BLaER1 (cell line): ENCODE measurements around the gene SPPL3.

Experiments
- H3K27ac ChIP-seq: shearing (Covaris generic); formaldehyde crosslinking; 2 replicates; pipeline ENCODE4 v1.8.1; 2022
- H3K27me3 ChIP-seq: shearing (Covaris generic); formaldehyde crosslinking; 2 replicates; pipeline ENCODE4 v1.8.1; 2022
- H3K36me3 ChIP-seq: shearing (Covaris generic); formaldehyde crosslinking; 2 replicates; pipeline ENCODE4 v1.8.1; 2022
- H3K4me1 ChIP-seq: shearing (Covaris generic); formaldehyde crosslinking; 2 replicates; pipeline ENCODE4 v1.8.1; 2022
- H3K4me2 ChIP-seq: shearing (Covaris generic); formaldehyde crosslinking; 2 replicates; pipeline ENCODE4 v1.8.1; 2022
- H3K4me3 ChIP-seq: shearing (Covaris generic); formaldehyde crosslinking; 2 replicates; pipeline ENCODE4 v1.8.1; 2022
- H3K9ac ChIP-seq: shearing (Covaris generic); formaldehyde crosslinking; 2 replicates; pipeline ENCODE4 v1.8.1; 2022
- H3K9me3 ChIP-seq: shearing (Covaris generic); formaldehyde crosslinking; 2 replicates; pipeline ENCODE4 v1.8.1; 2022
- H4K20me1 ChIP-seq: shearing (Covaris generic); formaldehyde crosslinking; 2 replicates; pipeline ENCODE4 v1.8.1; 2022
- Cebpa-rat ChIP-seq: shearing (Covaris generic); IDR thresholded peaks from 2 replicates; pipeline ENCODE4 v1.8.1; 2022

Gene SPPL3

DNA sequence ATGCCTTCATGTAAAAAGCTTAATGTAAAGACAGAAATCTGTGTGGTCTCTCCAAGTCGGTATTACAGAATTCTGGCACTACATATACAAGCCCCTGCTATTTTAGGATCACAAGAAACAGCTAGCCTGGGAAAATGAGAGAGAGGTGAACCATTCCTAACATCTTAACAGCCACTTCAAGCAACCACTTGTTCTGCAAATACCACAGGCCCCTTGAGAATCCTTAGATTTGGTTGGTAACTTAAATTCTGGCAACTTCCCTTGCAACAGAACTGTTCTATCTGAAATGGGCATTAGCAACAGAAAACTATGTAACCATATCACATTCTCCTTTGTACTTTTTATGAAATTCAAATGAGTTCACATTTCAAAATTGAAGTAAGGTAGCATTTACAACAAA is 68.5 kb downstream of the SPPL3 start:
- Histone ChIP-seq H3K4me2 (peak overlapping the region; percentile 70), H3K27me3 (no peaks in the 10 kb centered on the region), H4K20me1 (peaks cover 93% of the 10 kb centered on the region), H3K4me1 (peaks cover 40% of the 10 kb centered on the region), H3K9me3 (no peaks in the 10 kb centered on the region), H3K27ac (no peak overlapping the region), H3K4me3 (no peak overlapping the region), H3K36me3 (no peaks in the 10 kb centered on the region), H3K9ac (no peak overlapping the region)
- no peak for TF ChIP-seq Cebpa-rat

DNA sequence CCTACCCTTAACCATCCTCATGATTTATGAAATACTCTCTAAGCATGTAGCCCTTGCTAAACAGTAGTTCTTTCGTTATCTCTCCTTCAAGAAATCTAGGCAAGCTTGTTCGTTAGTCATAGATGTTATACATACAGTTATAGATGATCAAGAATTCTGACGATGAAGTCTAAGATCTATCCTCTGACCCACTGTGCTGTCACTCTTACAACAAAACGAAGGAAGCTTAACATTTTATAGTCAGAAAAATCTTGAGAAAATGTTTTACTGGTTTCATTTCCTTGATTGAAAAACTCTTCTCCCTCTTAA is 68.9 kb downstream of the SPPL3 start:
- Histone ChIP-seq H3K27me3 (no peaks in the 10 kb centered on the region), H4K20me1 (peaks cover 90% of the 10 kb centered on the region), H3K4me1 (peaks cover 40% of the 10 kb centered on the region), H3K4me3 (no peak overlapping the region), H3K36me3 (no peaks in the 10 kb centered on the region), H3K9me3 (no peaks in the 10 kb centered on the region), H3K27ac (no peak overlapping the region), H3K9ac (no peak overlapping the region), H3K4me2 (peak overlapping the region; percentile 70)
- TF ChIP-seq Cebpa-rat: no peak

DNA sequence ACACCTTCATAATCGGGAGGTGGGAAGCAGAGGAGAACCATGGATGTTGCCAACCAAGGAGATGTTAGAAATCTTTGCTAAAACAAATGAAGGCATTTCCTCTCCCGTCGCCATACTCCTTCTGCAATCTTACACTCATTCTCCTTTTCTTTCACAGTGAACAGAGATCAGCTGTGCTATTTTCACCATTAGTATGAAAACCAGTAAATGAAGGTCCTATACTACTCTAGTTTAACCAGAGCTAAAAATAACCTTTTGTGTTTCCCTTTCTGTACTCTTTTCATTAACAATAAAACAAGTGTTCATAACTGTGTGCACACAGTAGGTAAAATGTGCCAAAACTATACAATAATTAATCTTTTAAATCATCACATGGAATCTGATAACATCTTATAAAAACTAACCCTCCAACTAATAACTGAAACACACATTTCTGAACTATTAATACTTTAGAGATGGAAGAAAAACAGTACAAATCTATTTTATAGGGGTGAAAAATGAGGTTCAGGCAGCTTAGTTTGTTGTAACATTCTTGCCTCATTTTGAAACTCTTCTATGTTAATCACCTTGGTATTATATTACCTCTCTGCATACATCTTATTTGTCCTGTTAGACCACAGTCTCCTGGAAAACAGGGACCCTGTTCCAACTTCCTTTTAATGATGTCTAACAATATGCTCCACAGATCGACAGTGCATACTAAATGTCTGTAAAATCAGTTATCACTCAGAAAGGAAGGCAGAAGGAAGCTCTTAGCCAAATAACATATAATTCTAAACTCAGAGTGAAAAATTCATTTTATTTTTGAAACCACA is 69.5 kb downstream of the SPPL3 start:
- H3K9ac ChIP-seq: no peak overlapping the region

DNA sequence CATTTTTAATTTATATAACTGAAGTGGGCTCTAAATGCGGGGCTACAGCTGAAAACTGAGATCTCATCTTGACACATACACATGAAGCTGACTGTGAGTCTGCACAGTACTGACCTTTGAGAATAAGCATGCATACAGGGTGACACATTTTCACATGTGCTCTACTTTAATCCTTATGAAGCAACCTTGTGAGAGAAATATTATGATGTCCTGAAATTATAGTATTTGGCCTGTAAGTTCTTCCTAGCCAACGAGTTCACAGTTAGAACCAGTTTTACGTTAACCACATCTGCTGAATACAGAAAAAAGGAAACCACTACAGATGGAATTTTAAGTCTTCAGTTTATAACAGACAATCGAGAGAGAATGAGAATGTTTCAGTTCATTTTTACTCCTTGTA is 70.3 kb downstream of the SPPL3 start:
- H3K4me3 ChIP-seq: no peak overlapping the region
- peaks cover 40% of the 10 kb centered on the region for H3K4me1 ChIP-seq
- H3K4me2 ChIP-seq: peak overlapping the region; percentile 70
- H3K27me3 ChIP-seq: no peaks in the 10 kb centered on the region
- TF ChIP-seq Cebpa-rat: no peak
- no peak overlapping the region for H3K27ac ChIP-seq
- peaks cover 92% of the 10 kb centered on the region for H4K20me1 ChIP-seq
- no peaks in the 10 kb centered on the region for H3K9me3 ChIP-seq
- no peak overlapping the region for H3K9ac ChIP-seq
- no peaks in the 10 kb centered on the region for H3K36me3 ChIP-seq

More for the DNA sequence above, 69.5 kb downstream of the SPPL3 start:
- TF ChIP-seq Cebpa-rat: no peak
- H3K36me3 ChIP-seq: no peaks in the 10 kb centered on the region
- no peak overlapping the region for H3K4me3 ChIP-seq
- peak overlapping the region; percentile 70 for H3K4me2 ChIP-seq
- no peaks in the 10 kb centered on the region for H3K9me3 ChIP-seq
- H3K27me3 ChIP-seq: no peaks in the 10 kb centered on the region
- H4K20me1 ChIP-seq: peaks cover 86% of the 10 kb centered on the region
- H3K4me1 ChIP-seq: peaks cover 40% of the 10 kb centered on the region
- no peak overlapping the region for H3K27ac ChIP-seq

DNA sequence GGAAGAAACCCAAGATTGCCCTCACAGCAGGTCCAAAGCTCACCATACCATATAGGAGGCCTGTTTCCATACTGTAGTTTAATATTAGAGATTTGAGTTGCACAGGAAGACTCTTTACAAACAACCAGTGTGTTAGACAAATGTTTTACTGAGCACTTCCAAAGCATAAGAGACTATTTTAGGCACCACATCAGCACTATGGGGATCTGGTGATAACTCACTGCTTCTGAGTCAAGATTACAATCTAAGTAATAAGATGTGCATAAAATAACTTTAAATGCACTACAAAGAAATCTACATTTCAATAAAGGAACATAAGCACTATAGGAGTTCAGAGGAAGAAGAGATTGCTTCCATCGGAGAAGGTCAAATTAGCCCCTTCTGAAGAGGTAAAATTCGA is 71.4 kb downstream of the SPPL3 start:
- Histone ChIP-seq H3K27ac (no peak overlapping the region), H3K36me3 (no peaks in the 10 kb centered on the region), H3K4me2 (no peak overlapping the region; the same call in 1 of the 2 replicates), H4K20me1 (peaks cover 93% of the 10 kb centered on the region), H3K4me3 (no peak overlapping the region), H3K4me1 (peaks cover 40% of the 10 kb centered on the region), H3K9me3 (no peaks in the 10 kb centered on the region), H3K27me3 (no peaks in the 10 kb centered on the region), H3K9ac (no peak overlapping the region)
- TF ChIP-seq Cebpa-rat: no peak

DNA sequence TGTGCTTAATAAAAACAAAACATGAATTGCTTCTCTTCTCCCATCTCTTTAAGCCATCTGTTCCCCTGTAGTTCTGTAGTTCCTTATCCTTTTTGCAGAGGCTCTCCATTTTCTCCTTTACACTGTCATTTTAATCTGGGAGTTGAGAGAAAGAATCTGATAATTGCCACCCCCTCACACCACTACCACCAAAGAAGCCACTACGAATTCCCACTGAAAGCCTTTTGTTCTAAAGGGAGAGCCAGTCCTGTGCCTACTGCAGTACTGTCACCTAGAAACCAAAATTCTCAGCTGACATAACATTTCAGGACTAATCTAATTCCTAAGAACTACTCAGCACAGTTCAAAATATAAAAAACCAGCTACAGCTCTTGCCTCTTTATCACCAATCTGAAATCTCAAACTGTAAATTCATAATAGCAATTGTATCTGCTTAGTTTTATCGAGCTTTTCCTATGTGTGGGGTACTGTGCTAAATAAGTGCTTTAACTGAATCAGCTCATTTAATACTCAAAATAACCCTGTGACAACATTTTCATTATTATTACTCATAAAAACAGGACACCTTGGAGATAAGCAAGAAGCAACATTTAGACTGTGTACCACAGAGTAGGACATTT is 72.4 kb downstream of the SPPL3 start:
- Histone ChIP-seq H4K20me1 (peaks cover 93% of the 10 kb centered on the region), H3K9ac (no peak overlapping the region), H3K4me1 (peaks cover 39% of the 10 kb centered on the region), H3K36me3 (no peaks in the 10 kb centered on the region), H3K9me3 (no peaks in the 10 kb centered on the region), H3K27me3 (no peaks in the 10 kb centered on the region), H3K4me3 (no peak overlapping the region), H3K27ac (no peak overlapping the region), H3K4me2 (no peak overlapping the region)
- no peak for TF ChIP-seq Cebpa-rat

DNA sequence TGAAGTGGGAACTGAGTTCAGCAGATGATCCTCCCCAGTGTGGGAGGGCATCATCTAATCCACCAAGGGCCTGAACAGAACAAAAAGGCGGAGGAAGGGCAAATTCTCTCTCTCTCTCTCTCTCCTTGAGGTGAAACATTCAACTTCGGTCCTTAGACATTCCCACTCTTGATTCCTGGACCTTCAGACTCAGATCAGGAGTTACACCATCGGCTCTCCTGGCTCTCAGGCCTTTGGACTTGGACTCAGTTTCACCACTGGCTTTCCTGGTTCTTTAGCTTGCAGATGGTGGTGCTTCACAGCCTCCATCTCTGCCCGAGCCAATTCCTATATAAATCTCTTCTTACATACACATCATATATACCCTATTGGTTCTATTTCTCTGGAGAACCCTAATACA is 73.2 kb downstream of the SPPL3 start:
- Histone ChIP-seq H4K20me1 (peaks cover 93% of the 10 kb centered on the region), H3K9ac (no peak overlapping the region), H3K27me3 (no peaks in the 10 kb centered on the region), H3K27ac (no peak overlapping the region), H3K4me3 (no peak overlapping the region), H3K36me3 (no peaks in the 10 kb centered on the region), H3K4me1 (peaks cover 31% of the 10 kb centered on the region), H3K4me2 (no peak overlapping the region), H3K9me3 (no peaks in the 10 kb centered on the region)
- no peak for TF ChIP-seq Cebpa-rat

DNA sequence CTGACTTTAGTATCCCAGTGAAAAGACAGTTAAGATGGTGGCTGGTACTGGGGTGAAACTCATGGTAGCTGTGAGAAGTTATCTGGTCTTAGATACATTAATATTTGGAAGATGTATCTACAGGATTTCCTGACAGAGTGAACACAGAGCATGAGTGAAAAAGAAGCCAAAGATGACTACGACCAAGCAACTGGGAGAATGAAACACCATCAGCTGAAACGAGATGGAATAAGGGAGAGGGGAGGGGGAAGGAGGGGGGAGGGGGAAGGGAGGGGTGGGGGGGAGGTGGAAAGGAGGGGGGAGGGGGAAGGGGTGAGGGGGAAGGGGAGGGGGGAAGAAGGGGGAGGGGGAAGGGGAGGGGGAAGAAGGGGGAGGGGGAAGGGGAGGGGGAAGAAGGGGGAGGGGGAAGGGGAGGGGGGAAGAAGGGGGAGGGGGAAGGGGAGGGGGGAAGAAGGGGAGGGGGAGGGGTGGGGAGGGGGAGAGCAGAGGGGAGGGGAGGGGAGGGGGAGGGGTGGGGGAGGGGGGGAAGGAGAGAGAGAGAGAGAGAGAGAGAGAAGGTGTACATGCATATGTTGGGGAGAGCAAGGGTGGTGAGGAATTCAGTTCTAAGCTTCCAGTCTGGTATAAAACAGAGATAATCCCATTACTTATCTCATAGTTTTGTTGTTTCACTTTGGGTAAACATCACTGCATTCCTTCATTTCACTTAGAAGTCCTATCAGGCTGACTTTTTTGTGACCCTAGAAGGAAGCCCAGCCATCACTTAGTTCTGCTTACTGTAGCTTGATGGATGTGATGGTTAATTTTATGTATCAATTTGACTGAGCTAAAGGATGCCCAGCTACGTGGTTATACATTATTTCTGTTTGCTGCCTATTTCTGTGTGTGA is 73.9 kb downstream of the SPPL3 start:
- peaks cover 24% of the 10 kb centered on the region for H3K4me1 ChIP-seq
- H3K27ac ChIP-seq: no peak overlapping the region

DNA sequence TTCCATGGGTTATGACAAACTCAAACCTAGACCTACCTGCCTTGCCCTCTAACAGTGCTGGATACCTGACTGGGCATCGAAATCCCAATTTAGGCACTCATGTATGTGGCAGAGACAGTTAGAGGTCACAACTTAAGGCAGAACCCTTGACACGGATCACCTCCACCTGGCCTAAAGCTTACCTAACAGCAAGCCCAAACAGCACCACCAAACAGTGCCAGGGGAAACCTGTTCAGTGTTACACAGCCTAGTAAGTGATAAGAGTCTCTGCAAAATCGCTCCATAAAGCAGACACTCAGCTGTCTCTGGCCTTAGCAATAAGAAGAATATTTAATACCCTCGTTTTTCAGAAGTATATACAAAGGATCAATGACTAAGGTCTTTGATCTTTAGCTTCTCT is 77.8 kb downstream of the SPPL3 start:
- no peak for TF ChIP-seq Cebpa-rat
- no peak overlapping the region for H3K9ac ChIP-seq
- no peak overlapping the region for H3K4me3 ChIP-seq
- no peak overlapping the region for H3K4me2 ChIP-seq
- no peaks in the 10 kb centered on the region for H3K4me1 ChIP-seq
- H3K27me3 ChIP-seq: no peaks in the 10 kb centered on the region
- H4K20me1 ChIP-seq: peaks cover 92% of the 10 kb centered on the region
- H3K9me3 ChIP-seq: no peaks in the 10 kb centered on the region
- H3K36me3 ChIP-seq: no peaks in the 10 kb centered on the region
- H3K27ac ChIP-seq: no peak overlapping the region

More for the DNA sequence above, 73.9 kb downstream of the SPPL3 start:
- Histone ChIP-seq H3K9me3 (no peaks in the 10 kb centered on the region), H3K4me2 (no peak overlapping the region), H3K9ac (no peak overlapping the region), H3K4me3 (no peak overlapping the region), H3K36me3 (no peaks in the 10 kb centered on the region), H3K27me3 (no peaks in the 10 kb centered on the region), H4K20me1 (peaks cover 93% of the 10 kb centered on the region)
- TF ChIP-seq Cebpa-rat: no peak

DNA sequence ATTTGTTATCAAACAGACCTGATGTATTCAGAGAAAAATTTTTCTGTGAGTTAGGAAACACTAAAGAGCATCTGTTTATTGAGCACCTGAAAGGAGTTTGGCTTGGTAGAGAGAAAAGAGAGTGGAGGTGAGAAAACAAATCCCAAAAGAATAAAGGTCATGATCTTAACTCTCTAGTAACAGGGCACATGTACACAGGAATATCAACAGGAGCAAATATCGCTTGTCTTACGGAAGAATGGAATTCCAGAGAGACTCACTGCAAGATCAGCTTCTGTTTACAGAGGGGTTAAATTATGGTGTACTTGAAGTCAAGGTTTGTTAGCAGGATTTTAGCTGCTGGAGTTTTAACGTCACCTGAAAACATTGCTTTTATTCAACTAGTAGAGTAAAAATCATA is 78.8 kb downstream of the SPPL3 start:
- no peak overlapping the region for H3K9ac ChIP-seq
- H4K20me1 ChIP-seq: peaks cover 95% of the 10 kb centered on the region
- no peak overlapping the region for H3K4me3 ChIP-seq
- H3K27me3 ChIP-seq: no peaks in the 10 kb centered on the region
- H3K9me3 ChIP-seq: no peaks in the 10 kb centered on the region
- no peak for TF ChIP-seq Cebpa-rat
- H3K4me2 ChIP-seq: no peak overlapping the region
- no peaks in the 10 kb centered on the region for H3K4me1 ChIP-seq
- H3K27ac ChIP-seq: no peak overlapping the region
- no peaks in the 10 kb centered on the region for H3K36me3 ChIP-seq
